Activated naive CD8-positive, alpha-beta T cell (primary cell): ENCODE measurements around the gene LDAH.

Experiments
- H3K27ac Mint-ChIP-seq: one replicate; pipeline ENCODE4 v1.8.0; 2021; ENCODE audit warnings: mixed read lengths
- H3K27me3 Mint-ChIP-seq: one replicate; pipeline ENCODE4 v1.8.0; 2021; ENCODE audit warnings: mixed read lengths
- H3K36me3 Mint-ChIP-seq: one replicate; pipeline ENCODE4 v1.8.0; 2021; ENCODE audit warnings: mixed read lengths
- H3K4me1 Mint-ChIP-seq: one replicate; pipeline ENCODE4 v1.8.0; 2021; ENCODE audit warnings: low read depth, mixed read lengths
- H3K4me3 Mint-ChIP-seq: one replicate; pipeline ENCODE4 v1.8.0; 2021; ENCODE audit warnings: mild to moderate bottlenecking, mixed read lengths
- H3K9me3 Mint-ChIP-seq: one replicate; pipeline ENCODE4 v1.8.0; 2021; ENCODE audit warnings: low read depth, mixed read lengths

LDAH gene

DNA sequence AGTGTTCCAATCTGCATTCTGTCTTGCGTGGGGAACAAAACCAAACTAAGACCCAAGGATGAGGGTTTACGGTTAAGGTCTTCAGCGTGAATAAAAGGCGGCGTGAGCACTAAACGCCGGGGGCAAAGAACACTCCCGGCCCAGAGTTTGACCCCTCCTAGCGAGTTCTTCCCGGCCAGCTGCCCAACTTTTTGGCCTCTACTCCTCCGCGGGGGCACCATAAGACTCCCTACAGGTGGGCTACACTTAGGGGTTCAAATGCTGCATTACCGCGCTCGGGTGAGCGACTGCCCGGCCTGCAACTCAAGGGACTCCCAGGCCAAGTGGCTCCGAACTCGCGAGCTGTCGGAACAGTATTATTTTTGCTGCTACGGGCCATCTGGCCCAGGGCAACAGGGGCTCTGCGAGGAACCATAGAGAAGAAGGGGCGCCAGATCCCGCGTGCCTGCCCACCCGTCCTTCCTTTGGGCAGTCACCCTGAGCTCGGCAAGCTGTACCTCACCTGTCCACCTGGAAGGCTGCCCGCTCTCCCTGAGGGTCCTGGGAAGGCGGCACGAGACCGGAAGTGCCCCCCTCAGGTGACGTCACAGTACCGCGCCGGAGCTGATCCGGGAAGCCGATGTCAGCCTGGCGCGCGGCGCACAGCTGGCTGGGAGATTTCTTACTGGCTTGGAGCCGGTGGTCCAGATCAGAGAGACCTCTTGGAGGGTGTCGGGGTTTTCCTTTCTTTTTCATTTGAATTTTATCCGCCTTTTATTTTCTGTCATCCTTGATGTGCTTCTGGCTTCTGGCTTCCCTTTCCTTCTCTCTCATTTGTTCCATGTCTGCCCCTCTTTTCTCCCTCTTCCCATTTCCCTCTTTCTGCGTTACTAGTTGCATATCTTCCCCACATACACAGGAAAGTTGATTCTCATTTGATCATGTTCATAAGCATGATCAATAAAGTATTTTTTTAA is at the start of gene LDAH:
LDAH (minus strand) TSS at position 567 of the 956 bp plus-strand sequence. CDS start 21,638 bp downstream, outside the sequence.
- no peaks in the 10 kb centered on the region for H3K36me3 Mint-ChIP-seq
- peak within 1 kb of the TSS; percentile 98 for H3K4me3 Mint-ChIP-seq
- H3K4me1 Mint-ChIP-seq = peaks cover 31% of the 10 kb centered on the region
- no peaks in the 10 kb centered on the region for H3K9me3 Mint-ChIP-seq
- peak within 1 kb of the TSS; percentile 97 for H3K27ac Mint-ChIP-seq
- H3K27me3 Mint-ChIP-seq = no peaks in the 10 kb centered on the region

DNA sequence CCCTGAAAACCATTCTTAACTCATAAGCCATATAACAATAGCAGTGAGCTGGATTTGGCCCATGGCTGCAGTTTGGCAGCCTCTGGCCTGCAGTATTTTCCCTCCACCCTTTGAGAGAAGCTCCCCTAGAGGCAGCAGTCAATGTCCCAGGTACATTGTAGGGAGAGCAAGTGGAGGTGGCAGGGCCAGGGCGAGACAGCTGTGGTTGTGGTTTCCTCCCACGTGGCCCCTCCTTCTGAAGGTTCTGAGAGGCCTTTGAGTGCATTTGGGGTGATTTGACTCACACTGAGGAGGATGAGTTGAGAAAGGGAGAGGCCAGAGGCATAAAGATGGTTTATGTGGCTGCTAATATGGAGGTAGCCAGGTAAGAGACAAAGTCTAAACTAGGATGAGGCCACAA is 45.5 kb upstream of the LDAH start:
- no peak overlapping the region for H3K27ac Mint-ChIP-seq
- no peaks in the 10 kb centered on the region for H3K9me3 Mint-ChIP-seq

DNA sequence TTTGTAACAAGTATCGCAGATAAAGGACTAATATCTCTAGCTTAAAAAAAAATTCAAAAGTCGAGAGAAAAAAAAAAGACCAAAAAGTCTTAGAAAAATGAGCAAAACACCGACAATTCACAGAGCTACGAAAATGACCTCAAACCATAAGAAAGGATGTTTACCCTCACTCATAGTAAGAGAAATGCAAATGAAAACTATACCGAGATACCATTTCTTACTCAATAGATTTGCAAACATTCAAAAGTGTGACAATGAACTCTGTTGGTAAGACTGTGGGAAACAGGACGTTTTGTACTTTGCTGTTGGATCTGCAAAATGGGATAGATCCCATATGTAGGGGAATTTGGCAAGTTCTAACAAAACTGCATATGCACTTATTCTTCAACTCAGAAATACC is 39.9 kb upstream of the LDAH start:
- no peaks in the 10 kb centered on the region for H3K9me3 Mint-ChIP-seq
- no peaks in the 10 kb centered on the region for H3K4me1 Mint-ChIP-seq
- no peaks in the 10 kb centered on the region for H3K36me3 Mint-ChIP-seq
- peaks cover 6% of the 10 kb centered on the region for H3K27me3 Mint-ChIP-seq
- H3K27ac Mint-ChIP-seq = no peak overlapping the region
- H3K4me3 Mint-ChIP-seq = no peak overlapping the region

More for the DNA sequence above, 45.5 kb upstream of the LDAH start:
- Mint-ChIP-seq H3K27me3 (peaks cover 3% of the 10 kb centered on the region), H3K36me3 (no peaks in the 10 kb centered on the region), H3K4me3 (no peak overlapping the region), H3K4me1 (peaks cover 9% of the 10 kb centered on the region)

DNA sequence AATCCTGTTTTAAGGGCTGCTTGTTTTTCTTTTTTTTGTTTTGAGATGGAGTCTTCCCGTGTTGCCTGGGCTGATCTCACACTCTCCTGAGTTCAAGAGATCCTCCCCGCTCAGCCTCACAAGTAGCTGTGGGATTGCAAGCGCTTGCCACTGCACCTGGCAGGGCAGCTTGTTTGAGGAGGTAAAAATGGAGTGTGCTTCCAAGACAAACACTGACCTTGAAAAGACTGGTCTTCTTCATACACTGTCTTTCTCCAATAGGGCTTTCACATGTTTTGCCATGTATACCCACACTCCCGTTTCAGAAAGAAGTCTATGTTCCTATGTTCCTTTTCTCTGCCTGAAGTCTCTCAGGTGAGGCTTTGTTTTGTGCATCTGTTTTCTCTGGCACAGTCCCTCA is 32.6 kb upstream of the LDAH start:
- Mint-ChIP-seq H3K4me1 (no peaks in the 10 kb centered on the region), H3K9me3 (no peaks in the 10 kb centered on the region), H3K27ac (no peak overlapping the region), H3K36me3 (no peaks in the 10 kb centered on the region), H3K27me3 (peaks cover 11% of the 10 kb centered on the region), H3K4me3 (no peak overlapping the region)

DNA sequence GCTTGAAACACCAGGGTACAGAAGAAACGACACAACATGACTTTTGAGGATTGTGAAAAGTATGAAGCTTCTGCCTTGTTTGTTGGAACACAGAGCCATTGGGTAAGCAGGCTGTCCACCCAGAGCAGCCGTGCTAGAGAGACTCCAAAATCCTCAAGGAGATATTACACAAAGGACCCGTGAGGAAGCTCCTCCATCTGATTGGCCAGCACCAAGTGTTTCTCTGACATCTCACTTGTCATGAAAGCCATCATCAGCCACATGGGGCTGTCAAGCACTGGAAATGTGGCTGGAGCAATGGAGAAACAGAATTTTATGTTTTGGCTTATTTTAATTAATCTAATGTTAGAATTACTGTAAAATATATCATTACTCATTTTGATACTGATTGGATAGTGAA is 29.8 kb upstream of the LDAH start:
- Mint-ChIP-seq H3K36me3 (no peaks in the 10 kb centered on the region), H3K27ac (no peak overlapping the region), H3K9me3 (no peaks in the 10 kb centered on the region), H3K4me1 (no peaks in the 10 kb centered on the region), H3K27me3 (peaks cover 14% of the 10 kb centered on the region), H3K4me3 (no peak overlapping the region)

DNA sequence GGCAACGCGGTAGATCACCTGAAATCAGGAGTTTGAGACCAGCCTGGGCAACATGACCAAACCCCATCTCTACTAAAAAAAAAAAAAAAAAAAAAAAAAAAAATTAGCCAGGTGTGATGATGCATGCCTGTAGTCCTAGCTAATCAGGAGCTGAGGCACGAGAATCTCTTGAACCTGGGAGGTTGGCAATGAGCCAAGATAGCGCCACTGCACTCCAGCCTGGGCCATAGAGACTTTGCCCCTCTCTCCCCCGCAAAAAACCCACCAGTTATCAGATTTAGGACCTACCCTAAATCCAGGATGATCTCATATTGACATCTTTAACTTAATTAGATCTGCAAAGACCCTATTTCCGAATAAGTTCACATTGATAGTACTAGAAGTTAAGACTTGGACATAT is 29.2 kb upstream of the LDAH start:
- no peak overlapping the region for H3K27ac Mint-ChIP-seq
- H3K27me3 Mint-ChIP-seq = peaks cover 14% of the 10 kb centered on the region
- no peaks in the 10 kb centered on the region for H3K36me3 Mint-ChIP-seq
- no peak overlapping the region for H3K4me3 Mint-ChIP-seq
- H3K9me3 Mint-ChIP-seq = no peaks in the 10 kb centered on the region
- no peaks in the 10 kb centered on the region for H3K4me1 Mint-ChIP-seq

DNA sequence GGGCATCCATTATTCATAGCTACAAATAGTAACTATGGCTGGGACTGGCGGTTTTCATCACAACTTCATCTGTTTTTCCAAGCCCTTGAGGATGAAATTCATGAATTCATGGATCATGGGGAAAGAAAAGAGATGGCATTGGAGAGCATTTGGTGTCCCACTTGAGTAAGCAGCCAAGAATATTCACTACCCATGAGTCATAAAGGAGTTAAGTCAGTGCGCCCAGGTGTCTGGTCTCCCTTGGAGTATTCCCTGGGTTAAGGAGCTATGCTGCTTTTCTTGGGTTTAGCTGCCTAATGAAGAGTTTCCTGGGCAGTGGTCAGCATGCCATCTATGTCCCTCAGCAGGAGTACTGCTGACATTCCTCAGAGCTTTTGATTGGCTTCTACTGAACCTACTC is 21.3 kb upstream of the LDAH start:
- no peaks in the 10 kb centered on the region for H3K4me1 Mint-ChIP-seq
- peaks cover under 1% of the 10 kb centered on the region for H3K9me3 Mint-ChIP-seq
- H3K27ac Mint-ChIP-seq = no peak overlapping the region
- peaks cover under 1% of the 10 kb centered on the region for H3K36me3 Mint-ChIP-seq
- H3K27me3 Mint-ChIP-seq = peaks cover 11% of the 10 kb centered on the region
- no peak overlapping the region for H3K4me3 Mint-ChIP-seq

DNA sequence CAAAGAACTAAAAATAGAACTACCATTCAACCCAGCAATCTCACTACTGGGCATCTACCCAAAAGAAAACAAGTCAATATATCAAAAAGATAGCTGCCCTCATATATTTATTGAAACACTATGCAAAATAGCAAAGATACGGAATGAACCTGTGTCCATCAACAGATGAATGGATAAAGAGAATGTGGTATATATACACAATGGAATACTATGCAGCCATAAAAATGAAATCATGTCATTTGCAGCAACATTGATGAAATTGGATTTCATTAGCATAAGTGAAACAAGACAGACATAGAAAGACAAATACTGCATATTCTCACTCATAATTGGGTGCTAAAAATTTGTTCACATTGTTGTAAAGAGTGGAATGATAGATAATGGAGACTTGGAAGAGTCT is 16.2 kb upstream of the LDAH start:
- H3K27me3 Mint-ChIP-seq = peaks cover 27% of the 10 kb centered on the region
- no peak overlapping the region for H3K27ac Mint-ChIP-seq
- no peaks in the 10 kb centered on the region for H3K4me1 Mint-ChIP-seq
- H3K9me3 Mint-ChIP-seq = peaks cover 5% of the 10 kb centered on the region
- H3K4me3 Mint-ChIP-seq = no peak overlapping the region
- peaks cover 4% of the 10 kb centered on the region for H3K36me3 Mint-ChIP-seq

DNA sequence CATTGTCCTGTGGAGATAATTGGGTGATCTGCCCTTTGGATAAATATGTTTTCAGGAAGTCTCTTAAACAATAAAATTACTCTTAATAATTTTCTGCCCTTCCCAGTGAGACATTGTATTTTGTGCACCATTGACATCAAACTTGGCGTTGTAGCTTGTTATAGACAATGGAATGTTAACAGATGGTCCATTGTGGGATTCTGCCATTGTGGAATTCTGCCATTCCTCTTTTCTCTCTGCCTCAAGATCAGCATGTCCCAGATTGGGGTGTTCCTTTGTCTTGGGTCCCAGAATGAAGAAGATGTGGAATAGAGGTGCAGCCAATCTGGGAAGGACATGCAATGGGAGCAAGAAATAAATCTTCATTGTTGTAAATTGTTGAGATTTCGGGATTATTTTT is 15.1 kb upstream of the LDAH start:
- Mint-ChIP-seq H3K4me1 (no peaks in the 10 kb centered on the region), H3K27me3 (peaks cover 28% of the 10 kb centered on the region), H3K9me3 (peaks cover 5% of the 10 kb centered on the region), H3K4me3 (no peak overlapping the region), H3K27ac (no peak overlapping the region), H3K36me3 (peaks cover 4% of the 10 kb centered on the region)

DNA sequence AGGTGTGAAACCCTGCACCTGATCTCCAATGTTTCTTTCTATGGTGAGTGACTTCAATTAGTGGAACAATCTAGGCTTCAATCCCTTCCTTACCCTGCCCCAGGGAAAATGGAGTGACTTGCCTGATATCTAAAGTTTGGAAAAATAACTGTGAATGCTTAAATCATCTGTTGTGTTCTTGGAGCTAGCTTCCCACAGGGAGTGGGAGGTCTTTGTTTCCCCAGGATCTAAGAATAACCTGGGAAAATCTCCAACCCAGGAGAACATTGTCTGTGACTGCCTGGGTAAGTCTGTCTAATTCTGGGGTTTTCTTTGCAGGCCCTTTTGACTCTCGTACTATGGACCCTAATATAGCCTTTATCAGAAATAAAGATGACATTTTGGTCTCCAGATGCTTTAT is 13.6 kb upstream of the LDAH start:
- H3K4me3 Mint-ChIP-seq = no peak overlapping the region
- peaks cover 31% of the 10 kb centered on the region for H3K27me3 Mint-ChIP-seq
- no peak overlapping the region for H3K27ac Mint-ChIP-seq
- H3K9me3 Mint-ChIP-seq = peaks cover 5% of the 10 kb centered on the region
- no peaks in the 10 kb centered on the region for H3K4me1 Mint-ChIP-seq
- peaks cover 4% of the 10 kb centered on the region for H3K36me3 Mint-ChIP-seq

DNA sequence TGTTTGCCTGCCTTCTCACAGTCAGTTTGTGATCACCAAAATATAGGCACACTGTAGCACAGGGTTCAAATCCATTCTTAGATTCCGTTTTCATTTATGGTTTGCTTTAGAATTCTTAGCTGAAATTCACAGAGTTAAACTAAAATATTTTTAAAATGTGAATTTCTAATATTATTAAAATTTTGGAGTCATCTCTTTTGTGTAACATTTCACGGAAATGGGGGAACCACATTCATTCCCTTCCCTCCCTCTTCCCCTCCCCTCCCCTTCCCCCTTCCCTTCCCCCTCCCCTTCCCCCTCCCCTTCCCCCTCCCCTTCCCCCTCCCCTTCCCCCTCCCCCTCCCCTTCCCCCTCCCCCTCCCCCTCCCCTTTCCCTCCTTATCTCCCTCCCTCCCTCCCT is 11.4 kb upstream of the LDAH start:
- Mint-ChIP-seq H3K27me3 (peaks cover 32% of the 10 kb centered on the region), H3K4me3 (no peak overlapping the region), H3K36me3 (peaks cover 9% of the 10 kb centered on the region), H3K27ac (no peak overlapping the region), H3K4me1 (no peaks in the 10 kb centered on the region), H3K9me3 (peaks cover 9% of the 10 kb centered on the region)

DNA sequence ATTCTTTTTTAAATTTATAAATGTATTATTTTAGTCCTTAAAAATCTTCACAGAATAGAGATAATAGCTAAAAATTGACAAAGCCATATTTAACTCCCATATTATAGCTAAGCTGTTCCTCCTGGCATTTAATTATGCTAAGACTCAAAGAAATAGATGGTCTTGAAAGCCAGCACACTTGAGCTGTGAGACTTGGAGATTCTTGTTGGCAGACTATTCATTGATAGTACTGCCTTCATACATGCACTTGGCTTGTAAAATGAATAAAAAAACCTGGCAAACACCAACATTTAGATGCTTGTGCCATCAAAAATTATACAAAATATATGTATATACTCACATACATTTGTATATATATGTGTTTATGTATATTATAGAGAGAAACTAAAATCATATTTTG is 9.7 kb upstream of the LDAH start:
- H3K36me3 Mint-ChIP-seq = peaks cover 6% of the 10 kb centered on the region
- H3K4me1 Mint-ChIP-seq = no peaks in the 10 kb centered on the region
- peaks cover 4% of the 10 kb centered on the region for H3K9me3 Mint-ChIP-seq
- H3K4me3 Mint-ChIP-seq = no peak overlapping the region
- H3K27ac Mint-ChIP-seq = no peak overlapping the region
- H3K27me3 Mint-ChIP-seq = peaks cover 23% of the 10 kb centered on the region

DNA sequence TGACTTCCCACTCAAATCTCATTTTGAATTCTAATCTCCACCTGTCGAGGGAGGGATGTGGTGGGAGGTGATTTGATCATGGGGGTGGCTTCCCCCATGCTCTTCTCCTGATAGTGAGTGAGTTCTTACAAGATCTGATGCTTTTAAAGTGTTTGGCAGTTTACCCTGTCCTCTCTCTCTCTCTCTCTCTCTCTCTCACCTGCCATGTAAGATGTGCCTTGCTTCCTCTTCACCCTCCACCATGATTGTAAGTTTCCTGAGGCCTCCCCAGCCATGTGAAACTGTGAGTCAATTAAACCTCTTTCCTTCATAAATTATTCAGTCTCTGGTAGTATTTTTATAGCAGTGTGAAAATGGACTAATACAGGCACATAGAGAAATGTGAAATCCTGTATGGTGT is 7.0 kb upstream of the LDAH start:
- peaks cover 4% of the 10 kb centered on the region for H3K9me3 Mint-ChIP-seq
- H3K4me1 Mint-ChIP-seq = no peaks in the 10 kb centered on the region
- no peak overlapping the region for H3K4me3 Mint-ChIP-seq
- no peak overlapping the region for H3K27ac Mint-ChIP-seq
- H3K36me3 Mint-ChIP-seq = peaks cover 6% of the 10 kb centered on the region
- H3K27me3 Mint-ChIP-seq = peaks cover 19% of the 10 kb centered on the region

DNA sequence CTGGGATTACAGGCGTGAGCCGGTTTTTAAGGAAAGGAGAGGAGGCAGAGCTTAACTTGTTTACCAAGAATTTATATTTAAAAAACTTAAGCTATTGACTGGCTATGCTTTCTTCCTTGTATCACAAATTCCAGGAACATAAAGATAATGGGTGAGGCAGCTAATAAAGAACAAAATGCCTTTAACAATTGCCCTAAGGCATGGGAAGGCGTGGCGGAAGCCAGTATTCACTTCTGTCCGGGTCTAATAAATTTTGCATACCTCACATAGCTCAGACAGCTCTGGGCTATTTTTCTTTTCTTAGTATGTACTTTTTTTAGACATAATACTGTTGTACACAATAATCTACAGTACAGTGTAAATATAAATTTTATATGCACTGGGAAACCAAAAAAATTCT is 1.0 kb upstream of the LDAH start:
- peak overlapping the region; percentile 52 for H3K4me3 Mint-ChIP-seq
- H3K27me3 Mint-ChIP-seq = peaks cover 2% of the 10 kb centered on the region
- peaks cover 23% of the 10 kb centered on the region for H3K4me1 Mint-ChIP-seq
- H3K36me3 Mint-ChIP-seq = no peaks in the 10 kb centered on the region
- H3K9me3 Mint-ChIP-seq = no peaks in the 10 kb centered on the region
- H3K27ac Mint-ChIP-seq = peak overlapping the region; percentile 12

DNA sequence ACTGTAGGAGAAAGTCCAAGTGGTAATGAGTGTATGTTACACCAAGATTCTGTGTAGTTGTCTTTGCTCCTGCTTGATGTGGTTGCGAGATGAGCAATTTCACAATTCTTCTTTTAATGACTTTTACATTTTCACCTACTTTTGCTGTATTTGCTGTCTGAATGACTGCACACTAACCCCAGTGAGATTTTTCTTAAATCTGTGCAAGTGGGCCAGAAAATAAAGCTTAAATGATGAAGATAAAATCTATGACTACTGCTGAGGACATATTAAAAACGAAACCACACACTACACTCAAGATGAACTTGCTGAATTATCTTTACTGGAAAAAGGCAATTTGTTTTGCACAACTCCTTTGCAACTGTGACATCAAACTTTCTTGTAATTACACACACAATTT is 4.1 kb downstream of the LDAH start:
- Mint-ChIP-seq H3K36me3 (peaks cover 5% of the 10 kb centered on the region), H3K4me1 (peaks cover 47% of the 10 kb centered on the region), H3K9me3 (no peaks in the 10 kb centered on the region), H3K27ac (peak overlapping the region; percentile 8), H3K27me3 (no peaks in the 10 kb centered on the region), H3K4me3 (peak overlapping the region; percentile 35)

DNA sequence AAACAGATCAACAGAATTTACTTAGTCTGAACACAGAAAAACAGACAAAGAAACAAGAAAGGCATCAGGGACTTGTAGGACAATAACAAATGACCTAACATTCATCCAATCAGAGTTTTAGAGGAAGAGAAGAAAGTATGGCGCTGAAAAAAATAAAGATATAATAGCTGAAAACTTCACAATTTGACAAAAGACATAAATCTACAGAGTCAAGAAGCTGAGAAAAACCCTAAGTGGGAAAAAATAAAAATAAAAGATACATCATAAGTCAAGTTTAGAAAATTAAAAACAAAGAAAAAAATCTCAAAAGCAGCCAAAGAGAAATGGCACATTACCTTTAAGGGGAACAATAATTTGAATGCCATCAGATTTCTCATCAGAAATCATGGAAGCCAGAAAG is 7.7 kb downstream of the LDAH start:
- Mint-ChIP-seq H3K4me3 (no peak overlapping the region), H3K27me3 (no peaks in the 10 kb centered on the region), H3K36me3 (peaks cover 8% of the 10 kb centered on the region), H3K4me1 (peaks cover 36% of the 10 kb centered on the region), H3K9me3 (no peaks in the 10 kb centered on the region), H3K27ac (no peak overlapping the region)
